ENCODE results near the gene RDH5. TPM values are rescaled to one million over a fixed set of nuclear protein-coding genes. Genes with fewer than 3 reads are reported as not detected.

Gene RDH5
- total and polyA plus RNA-seq, 2 of the 4 experiments (the other 2 are of a cell fraction) = 7.3 to 18.8 TPM

DNA sequence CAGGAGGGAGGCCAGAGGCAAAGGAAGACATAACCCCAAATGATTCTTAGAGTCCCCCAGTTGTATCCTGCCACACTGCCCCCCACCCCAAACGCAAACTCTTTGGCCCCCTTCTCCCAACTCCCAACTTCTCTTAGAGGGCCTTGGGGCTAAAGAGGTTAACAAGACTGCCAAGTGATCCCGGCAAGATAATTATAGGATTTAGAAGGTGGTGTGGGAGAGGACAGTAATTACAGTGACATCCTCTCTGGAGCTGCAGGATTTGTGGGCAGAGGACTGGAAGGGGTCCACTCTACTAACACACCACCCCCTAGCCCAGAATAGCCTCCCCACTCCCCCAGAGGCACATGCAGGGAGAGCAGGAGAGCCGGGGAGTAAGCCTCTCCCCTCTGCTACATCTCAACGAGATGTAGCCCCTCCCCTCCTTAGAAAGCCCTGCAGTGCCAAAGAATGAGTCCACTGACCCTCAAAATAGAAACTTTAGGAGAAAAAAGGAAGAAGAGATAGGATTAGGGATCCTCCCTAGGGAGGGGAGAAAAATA lies 17.5 kb downstream of the RDH5 start (continued):
- TF ChIP-seq, protein P1, sequence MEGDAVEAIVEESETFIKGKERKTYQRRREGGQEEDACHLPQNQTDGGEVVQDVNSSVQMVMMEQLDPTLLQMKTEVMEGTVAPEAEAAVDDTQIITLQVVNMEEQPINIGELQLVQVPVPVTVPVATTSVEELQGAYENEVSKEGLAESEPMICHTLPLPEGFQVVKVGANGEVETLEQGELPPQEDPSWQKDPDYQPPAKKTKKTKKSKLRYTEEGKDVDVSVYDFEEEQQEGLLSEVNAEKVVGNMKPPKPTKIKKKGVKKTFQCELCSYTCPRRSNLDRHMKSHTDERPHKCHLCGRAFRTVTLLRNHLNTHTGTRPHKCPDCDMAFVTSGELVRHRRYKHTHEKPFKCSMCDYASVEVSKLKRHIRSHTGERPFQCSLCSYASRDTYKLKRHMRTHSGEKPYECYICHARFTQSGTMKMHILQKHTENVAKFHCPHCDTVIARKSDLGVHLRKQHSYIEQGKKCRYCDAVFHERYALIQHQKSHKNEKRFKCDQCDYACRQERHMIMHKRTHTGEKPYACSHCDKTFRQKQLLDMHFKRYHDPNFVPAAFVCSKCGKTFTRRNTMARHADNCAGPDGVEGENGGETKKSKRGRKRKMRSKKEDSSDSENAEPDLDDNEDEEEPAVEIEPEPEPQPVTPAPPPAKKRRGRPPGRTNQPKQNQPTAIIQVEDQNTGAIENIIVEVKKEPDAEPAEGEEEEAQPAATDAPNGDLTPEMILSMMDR (conservative IDR thresholded peaks at IDR 0.05; ENCODE audit: low read depth, low read length) = no peak
- TF ChIP-seq RAD21 (IDR thresholded peaks at IDR 0.05; ENCODE audit: low read length) (no peak), POLR2A (IDR thresholded peaks at IDR 0.05; ENCODE audit: low read depth, low read length) (no peak)
